H9 (cell line): ENCODE measurements around the gene ITGAX. TPM values are rescaled to one million over a fixed set of nuclear protein-coding genes. Genes with fewer than 3 reads are reported as not detected.
"Not testable (repeated sequence)": the region's sequence is repeated elsewhere in the genome, so short reads cannot be mapped to it uniquely, and the experiment has no call there.

Source experiments
- DNase-seq: peaks from one replicate; pipeline ENCODE4 v3.0.0-alpha.2; 2017
- H2AFZ ChIP-seq: one replicate; pipeline ENCODE4 v1.6.1; 2013; ENCODE audit warnings: mild to moderate bottlenecking, low read length, control low read depth, moderate library complexity
- H2AK5ac ChIP-seq: 2 replicates; pipeline ENCODE4 v1.6.1; 2013; ENCODE audit warnings: low read length, control low read depth, mixed read lengths; ENCODE audit not compliant: insufficient read length
- H2BK120ac ChIP-seq: one replicate; pipeline ENCODE4 v1.6.1; 2013; ENCODE audit warnings: low read depth, mild to moderate bottlenecking, low read length, control low read depth, inconsistent platforms; ENCODE audit not compliant: poor library complexity, severe bottlenecking
- H2BK12ac ChIP-seq: 2 replicates; pipeline ENCODE4 v1.6.1; 2013; ENCODE audit warnings: low read length, control low read depth, mixed read lengths, low read depth; ENCODE audit not compliant: insufficient read length
- H2BK15ac ChIP-seq: 2 replicates; pipeline ENCODE4 v1.6.1; 2013; ENCODE audit warnings: low read depth, low read length, control low read depth
- H2BK20ac ChIP-seq: one replicate; pipeline ENCODE4 v1.6.1; 2013; ENCODE audit warnings: low read depth, mild to moderate bottlenecking, low read length, control low read depth, inconsistent platforms; ENCODE audit not compliant: poor library complexity, severe bottlenecking
- H2BK5ac ChIP-seq: 2 replicates; pipeline ENCODE4 v1.6.1; 2013; ENCODE audit warnings: low read length, control low read depth, mixed read lengths; ENCODE audit not compliant: insufficient read length
- H3K14ac ChIP-seq: 2 replicates; pipeline ENCODE4 v1.6.1; 2013; ENCODE audit warnings: low read length, control low read depth; ENCODE audit not compliant: insufficient read depth
- H3K18ac ChIP-seq: 2 replicates; pipeline ENCODE4 v1.6.1; 2013; ENCODE audit warnings: low read depth, mild to moderate bottlenecking, mixed read lengths, low read length, control low read depth; ENCODE audit not compliant: insufficient read length
- H3K23ac ChIP-seq: 2 replicates; pipeline ENCODE4 v1.6.1; 2013; ENCODE audit warnings: low read length, control low read depth, mixed read lengths, low read depth; ENCODE audit not compliant: insufficient read length
- H3K23me2 ChIP-seq: 2 replicates; pipeline ENCODE4 v1.6.1; 2013; ENCODE audit warnings: low read depth, mild to moderate bottlenecking, mixed read lengths, low read length, control low read depth; ENCODE audit not compliant: insufficient read length, poor library complexity, severe bottlenecking
- H3K27ac ChIP-seq: 2 replicates; pipeline ENCODE4 v1.5.1; 2013; ENCODE audit warnings: low read length, control low read depth, mixed read lengths, low read depth; ENCODE audit not compliant: insufficient read length
- H3K27me3 ChIP-seq: 2 replicates; pipeline ENCODE4 v1.6.1; 2013; ENCODE audit warnings: low read length, control low read depth, inconsistent platforms; ENCODE audit not compliant: insufficient read depth
- H3K4ac ChIP-seq: 2 replicates; pipeline ENCODE4 v1.6.1; 2013; ENCODE audit warnings: low read depth, mild to moderate bottlenecking, control low read depth, inconsistent platforms, low read length, moderate library complexity
- H3K4me1 ChIP-seq: 2 replicates; pipeline ENCODE4 v1.6.1; 2013; ENCODE audit warnings: low read length, control low read depth, inconsistent platforms; ENCODE audit not compliant: insufficient read depth
- H3K4me2 ChIP-seq: 2 replicates; pipeline ENCODE4 v1.6.1; 2013; ENCODE audit warnings: low read length, control low read depth, mixed read lengths; ENCODE audit not compliant: insufficient read length, insufficient read depth
- H3K56ac ChIP-seq: 2 replicates; pipeline ENCODE4 v1.6.1; 2013; ENCODE audit warnings: low read depth, mild to moderate bottlenecking, mixed read lengths, low read length, control low read depth; ENCODE audit not compliant: insufficient read length
- H3K79me1 ChIP-seq: 2 replicates; pipeline ENCODE4 v1.6.1; 2013; ENCODE audit warnings: low read depth, mild to moderate bottlenecking, moderate library complexity, low read length, control low read depth, inconsistent platforms; ENCODE audit not compliant: insufficient read depth, poor library complexity, severe bottlenecking
- H3K79me2 ChIP-seq: 2 replicates; pipeline ENCODE4 v1.6.1; 2013; ENCODE audit warnings: low read length, control low read depth, inconsistent platforms; ENCODE audit not compliant: insufficient read depth
- H3K9ac ChIP-seq: 2 replicates; pipeline ENCODE4 v1.6.1; 2013; ENCODE audit warnings: low read length, control low read depth, mixed read lengths; ENCODE audit not compliant: insufficient read length; ENCODE audit errors: extremely low read depth
- H3K9me3 ChIP-seq: one replicate; pipeline ENCODE4 v1.6.1; 2013; ENCODE audit warnings: low read depth, low read length, inconsistent platforms; ENCODE audit not compliant: control insufficient read depth
- H3T11ph ChIP-seq: one replicate; pipeline ENCODE4 v1.6.1; 2013; ENCODE audit warnings: mild to moderate bottlenecking, low read length, control low read depth, inconsistent platforms
- H4K20me1 ChIP-seq: one replicate; pipeline ENCODE4 v1.6.1; 2013; ENCODE audit not compliant: control insufficient read depth, insufficient read length, insufficient read depth
- H4K5ac ChIP-seq: 2 replicates; pipeline ENCODE4 v1.6.1; 2013; ENCODE audit warnings: low read depth, mild to moderate bottlenecking, mixed read lengths, low read length, control low read depth; ENCODE audit not compliant: insufficient read length
- H4K8ac ChIP-seq: replicated peaks from 2 replicates; pipeline ENCODE4 v1.6.1; 2013; ENCODE audit warnings: low read length, control low read depth, mixed read lengths, low read depth; ENCODE audit not compliant: insufficient read length
- H4K91ac ChIP-seq: 2 replicates; pipeline ENCODE4 v1.6.1; 2013; ENCODE audit warnings: low read depth, mild to moderate bottlenecking, moderate library complexity, mixed read lengths, low read length, control low read depth; ENCODE audit not compliant: insufficient read length
- H3K27ac Mint-ChIP-seq, 3 experiments: 2 replicates in 2 of 3; 3 replicates in 1 of 3; pipeline ENCODE4 v1.8.0; 2020 to 2021; ENCODE audit warnings: mixed read lengths in 3 of 3, mild to moderate bottlenecking in 1 of 3, moderate library complexity in 1 of 3
- H3K27me3 Mint-ChIP-seq: 2 replicates; pipeline ENCODE4 v1.8.0; 2021; ENCODE audit warnings: low read depth, mild to moderate bottlenecking, moderate library complexity, mixed read lengths
- H3K36me3 Mint-ChIP-seq, 3 experiments: 2 replicates in 2 of 3; 3 replicates in 1 of 3; pipeline ENCODE4 v1.8.0; 2020 to 2021; ENCODE audit warnings: low read depth in 3 of 3, mixed read lengths in 3 of 3; ENCODE audit not compliant: insufficient read depth in 1 of 3
- H3K4me1 Mint-ChIP-seq, 2 experiments: 2 replicates each; pipeline ENCODE4 v1.8.0; 2020; ENCODE audit warnings: mixed read lengths in 2 of 2
- H3K4me3 Mint-ChIP-seq, 2 experiments: 2 replicates in 1 of 2; 3 replicates in 1 of 2; pipeline ENCODE4 v1.8.0; 2020 to 2021; ENCODE audit warnings: mild to moderate bottlenecking in 2 of 2, mixed read lengths in 2 of 2, moderate library complexity in 1 of 2
- H3K9me3 Mint-ChIP-seq, 2 experiments: 2 replicates in 1 of 2; 3 replicates in 1 of 2; pipeline ENCODE4 v1.8.0; 2020; ENCODE audit warnings: mild to moderate bottlenecking in 2 of 2, mixed read lengths in 2 of 2, moderate library complexity in 1 of 2
- WGBS: extraction: QIAGEN DNeasy Blood & Tissue Kit; methylation state at CpG from one replicate; pipeline ENCODE4 v1.1.7; 2013; ENCODE audit warnings: missing lambda C conversion rate, low lambda C conversion rate, mixed read lengths; ENCODE audit not compliant: insufficient read length; ENCODE audit errors: extremely low coverage; 5-methylcytosine and 5-hydroxymethylcytosine counted together
- total RNA-seq: library from RNA; stranded (reverse); gene quantifications from 2 replicates; pipeline ENCODE4 v1.2.1, GENCODE V29; 2021
- TF ChIP-seq, protein P1 (sequence below): fragments of 200-600 bp; sonication (generic); conservative IDR thresholded peaks from 3 replicates; pipeline ENCODE4 v1.8.0; 2021; ENCODE audit warnings: antibody characterized with exemption, mild to moderate bottlenecking

Gene ITGAX
- total RNA-seq, 1 experiment from 2014 or later = 0.28 TPM

DNA sequence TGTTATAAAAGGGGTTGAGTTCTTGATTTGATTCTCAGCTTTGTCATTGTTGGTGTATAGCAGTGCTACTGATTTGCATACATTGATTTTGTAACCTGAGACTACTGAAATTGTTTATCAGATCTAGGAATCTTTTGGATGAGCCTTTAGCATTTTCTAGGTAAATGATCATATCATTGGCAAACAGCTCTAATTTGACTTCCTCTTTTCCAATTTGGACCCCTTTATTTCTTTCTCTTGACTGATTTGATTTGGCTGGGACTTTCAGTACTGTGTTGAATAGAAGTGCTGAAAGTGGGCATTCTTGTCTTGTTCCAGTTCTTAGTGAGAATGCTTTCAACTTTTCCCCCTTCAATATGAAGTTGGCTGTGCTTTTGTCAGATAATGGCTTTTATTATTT lies 49.8 kb upstream of the ITGAX start:
- H3K27ac ChIP-seq = no peak overlapping the region
- TF ChIP-seq, protein P1, sequence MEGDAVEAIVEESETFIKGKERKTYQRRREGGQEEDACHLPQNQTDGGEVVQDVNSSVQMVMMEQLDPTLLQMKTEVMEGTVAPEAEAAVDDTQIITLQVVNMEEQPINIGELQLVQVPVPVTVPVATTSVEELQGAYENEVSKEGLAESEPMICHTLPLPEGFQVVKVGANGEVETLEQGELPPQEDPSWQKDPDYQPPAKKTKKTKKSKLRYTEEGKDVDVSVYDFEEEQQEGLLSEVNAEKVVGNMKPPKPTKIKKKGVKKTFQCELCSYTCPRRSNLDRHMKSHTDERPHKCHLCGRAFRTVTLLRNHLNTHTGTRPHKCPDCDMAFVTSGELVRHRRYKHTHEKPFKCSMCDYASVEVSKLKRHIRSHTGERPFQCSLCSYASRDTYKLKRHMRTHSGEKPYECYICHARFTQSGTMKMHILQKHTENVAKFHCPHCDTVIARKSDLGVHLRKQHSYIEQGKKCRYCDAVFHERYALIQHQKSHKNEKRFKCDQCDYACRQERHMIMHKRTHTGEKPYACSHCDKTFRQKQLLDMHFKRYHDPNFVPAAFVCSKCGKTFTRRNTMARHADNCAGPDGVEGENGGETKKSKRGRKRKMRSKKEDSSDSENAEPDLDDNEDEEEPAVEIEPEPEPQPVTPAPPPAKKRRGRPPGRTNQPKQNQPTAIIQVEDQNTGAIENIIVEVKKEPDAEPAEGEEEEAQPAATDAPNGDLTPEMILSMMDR = no peak
- no peaks in the 10 kb centered on the region; a peak in 1 of 5 replicates for H3K9me3 Mint-ChIP-seq

DNA sequence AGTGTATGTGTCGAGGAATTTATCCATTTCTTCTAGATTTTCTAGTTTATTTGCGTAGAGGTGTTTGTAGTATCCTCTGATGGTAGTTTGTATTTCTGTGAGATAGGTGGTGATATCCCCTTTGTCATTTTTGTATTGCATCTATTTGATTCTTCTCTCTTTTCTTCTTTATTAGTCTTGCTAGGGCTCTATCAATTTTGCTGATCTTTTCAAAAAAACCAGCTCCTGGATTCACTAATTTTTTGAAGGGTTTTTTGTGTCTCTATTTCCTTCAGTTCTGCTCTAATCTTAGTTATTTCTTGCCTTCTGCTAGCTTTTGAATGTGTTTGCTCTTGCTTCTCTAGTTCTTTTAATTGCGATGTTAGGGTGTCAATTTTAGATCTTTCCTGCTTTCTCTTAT lies 46.6 kb upstream of the ITGAX start:
- not testable (repeated sequence) for H3K4ac ChIP-seq
- no CpG with 5 or more reads among the region's 3 CpGs for WGBS

More for the DNA sequence above, 49.8 kb upstream of the ITGAX start:
- Histone ChIP-seq H3K56ac (no peak overlapping the region), H3K4me1 (no peaks in the 10 kb centered on the region), H4K5ac (no peak overlapping the region), H3K23ac (no peak overlapping the region), H2AK5ac (no peak overlapping the region), H3K4me2 (no peak overlapping the region), H2BK120ac (no peak overlapping the region), H3T11ph (no peak overlapping the region), H3K23me2 (no peaks in the 10 kb centered on the region), H3K79me1 (no peaks in the 10 kb centered on the region), H3K14ac (no peak overlapping the region), H4K20me1 (no peaks in the 10 kb centered on the region), H4K91ac (no peak overlapping the region), H3K4ac (no peak overlapping the region), H3K18ac (no peak overlapping the region), H2BK12ac (no peak overlapping the region), H2BK5ac (no peak overlapping the region), H3K9me3 (no peaks in the 10 kb centered on the region), H3K9ac (no peak overlapping the region), H2BK15ac (no peak overlapping the region), H2AFZ (no peak overlapping the region), H4K8ac (no peak overlapping the region), H3K27me3 (no peaks in the 10 kb centered on the region), H2BK20ac (no peak overlapping the region), H3K79me2 (no peaks in the 10 kb centered on the region)
- no peak for DNase-seq
- H3K4me3 Mint-ChIP-seq = no peak overlapping the region
- H3K36me3 Mint-ChIP-seq = no peaks in the 10 kb centered on the region
- H3K4me1 Mint-ChIP-seq = no peaks in the 10 kb centered on the region
- H3K27me3 Mint-ChIP-seq = peaks cover 33% of the 10 kb centered on the region
- H3K27ac Mint-ChIP-seq = no peak overlapping the region

More for the DNA sequence above, 46.6 kb upstream of the ITGAX start:
- H3K23ac ChIP-seq, H3K9ac ChIP-seq, H3K23me2 ChIP-seq, H3K56ac ChIP-seq, H3K4me1 Mint-ChIP-seq, H3K9me3 ChIP-seq, H3K27ac ChIP-seq, H2BK5ac ChIP-seq, H3K27ac Mint-ChIP-seq, H2AFZ ChIP-seq, H3K9me3 Mint-ChIP-seq, H3K4me3 Mint-ChIP-seq, H2BK120ac ChIP-seq, H4K91ac ChIP-seq, H3K79me1 ChIP-seq, H3K79me2 ChIP-seq, H3K14ac ChIP-seq, H4K5ac ChIP-seq, H2AK5ac ChIP-seq, H3T11ph ChIP-seq, H2BK12ac ChIP-seq, H3K36me3 Mint-ChIP-seq, H3K27me3 ChIP-seq, H2BK15ac ChIP-seq, H3K18ac ChIP-seq, H3K4me1 ChIP-seq, H4K8ac ChIP-seq, H2BK20ac ChIP-seq, H4K20me1 ChIP-seq, H3K4me2 ChIP-seq, DNase-seq: not testable (repeated sequence)
- H3K27me3 Mint-ChIP-seq = peaks cover 34% of the 10 kb centered on the region
